GM19238 (cell line): Measurements from ENCODE around the gene AURKA.
"Not testable (repeated sequence)": the region's sequence is repeated elsewhere in the genome, so short reads cannot be mapped to it uniquely, and the experiment has no call there.

Source experiments
- DNase-seq: peaks from one replicate; pipeline ENCODE4 v3.0.0; 2011; ENCODE audit warnings: low spot score; ENCODE audit not compliant: insufficient read length

The AURKA gene

GRCh38 chr20:56391596-56392131 is 351 bp downstream of the AURKA start:
- DNase-seq = no peak

- no peak for DNase-seq
These were observed 978 bp downstream of the AURKA start for GRCh38 chr20:56391037-56391436.

GRCh38 chr20:56390396-56390795 is 1.6 kb downstream of the AURKA start:
- not testable (repeated sequence) for DNase-seq

GRCh38 chr20:56389807-56390206 is 2.2 kb downstream of the AURKA start:
- no peak for DNase-seq

- DNase-seq = no peak
These were observed 3.1 kb downstream of the AURKA start for GRCh38 chr20:56388882-56389281.

- DNase-seq = no peak
These were observed 5.8 kb downstream of the AURKA start for GRCh38 chr20:56386219-56386618.

- no peak for DNase-seq
These were observed 6.9 kb downstream of the AURKA start for GRCh38 chr20:56385130-56385529.

GRCh38 chr20:56383334-56383733 is 8.7 kb downstream of the AURKA start:
- DNase-seq = no peak

- no peak for DNase-seq
These were observed 9.3 kb downstream of the AURKA start for GRCh38 chr20:56382696-56383095.

- no peak for DNase-seq
These were observed 10.5 kb downstream of the AURKA start for GRCh38 chr20:56381501-56381900.

- DNase-seq = no peak
These were observed 11.6 kb downstream of the AURKA start for GRCh38 chr20:56380375-56380774.

GRCh38 chr20:56378386-56378785 is 13.6 kb downstream of the AURKA start:
- no peak for DNase-seq

GRCh38 chr20:56376331-56376730 is 15.7 kb downstream of the AURKA start:
- no peak for DNase-seq

- DNase-seq = no peak
These were observed 18.1 kb downstream of the AURKA start for GRCh38 chr20:56373942-56374341.

GRCh38 chr20:56372850-56373249 is 19.2 kb downstream of the AURKA start:
- DNase-seq = no peak

GRCh38 chr20:56371977-56372376 is 20.0 kb downstream of the AURKA start:
- DNase-seq = no peak

- DNase-seq = no peak
These were observed 22.8 kb downstream of the AURKA start for GRCh38 chr20:56369179-56369578.

GRCh38 chr20:56368351-56369134 is 23.5 kb downstream of the AURKA start:
- no peak for DNase-seq

GRCh38 chr20:56363491-56363890 is 28.5 kb downstream of the AURKA start:
- DNase-seq = no peak

- no peak for DNase-seq
These were observed 29.1 kb downstream of the AURKA start for GRCh38 chr20:56362833-56363413.

GRCh38 chr20:56361900-56362299 is 30.1 kb downstream of the AURKA start:
- DNase-seq = no peak

GRCh38 chr20:56360908-56361205 is 31.2 kb downstream of the AURKA start:
- no peak for DNase-seq
